DOHH2 (cell line): Measurements from ENCODE around the gene ZBTB16.

Experiments
- EZH2phosphoT487 ChIP-seq: fragments of 200-600 bp; sonication (generic); IDR thresholded peaks from 2 replicates; pipeline ENCODE4 v1.6.1; 2017; ENCODE audit warnings: borderline replicate concordance, mild to moderate bottlenecking, antibody characterized with exemption, low read length, moderate library complexity, mixed read lengths
- TF ChIP-seq, protein P1 (sequence below): fragments of 200-600 bp; sonication (generic); IDR thresholded peaks from one replicate; pipeline ENCODE4 v1.5.1; 2014; ENCODE audit warnings: antibody characterized with exemption, mild to moderate bottlenecking, low read depth, low read length; ENCODE audit not compliant: poor library complexity, severe bottlenecking

DNA sequence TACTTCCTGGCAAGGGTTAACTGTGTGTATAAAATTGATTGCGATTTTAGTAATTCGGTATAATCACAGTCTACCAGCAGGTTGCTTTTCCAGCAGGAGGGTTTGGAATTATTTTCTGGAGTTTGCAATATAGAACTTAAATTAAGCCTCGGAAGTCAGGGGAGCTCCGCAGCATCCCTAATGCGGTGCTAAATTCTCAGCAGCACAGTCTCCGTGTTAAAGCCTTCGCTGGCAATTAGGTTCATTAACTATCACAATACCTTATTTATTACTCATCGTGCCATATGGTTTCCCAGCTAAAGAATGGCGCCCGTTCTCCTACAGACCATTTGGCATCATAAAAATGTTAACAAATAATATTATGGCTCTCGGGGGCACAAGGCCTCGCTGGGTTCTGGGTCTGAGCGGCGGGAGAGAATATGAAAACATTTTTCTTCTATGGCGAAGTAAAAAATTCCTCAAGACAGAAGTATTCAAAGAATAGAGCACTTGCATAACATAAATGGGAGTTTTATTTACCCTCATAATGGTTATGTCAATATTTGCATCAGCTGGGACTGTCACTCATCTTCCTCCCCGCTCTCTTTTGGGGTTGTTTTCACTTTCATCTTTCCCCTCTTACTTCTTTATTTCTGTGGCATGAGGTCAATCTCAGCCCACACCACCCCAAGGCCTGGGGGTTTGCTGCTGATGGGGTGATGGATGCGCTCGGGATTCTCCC, 28.1 kb upstream of the ZBTB16 start:
- TF ChIP-seq, protein P1, sequence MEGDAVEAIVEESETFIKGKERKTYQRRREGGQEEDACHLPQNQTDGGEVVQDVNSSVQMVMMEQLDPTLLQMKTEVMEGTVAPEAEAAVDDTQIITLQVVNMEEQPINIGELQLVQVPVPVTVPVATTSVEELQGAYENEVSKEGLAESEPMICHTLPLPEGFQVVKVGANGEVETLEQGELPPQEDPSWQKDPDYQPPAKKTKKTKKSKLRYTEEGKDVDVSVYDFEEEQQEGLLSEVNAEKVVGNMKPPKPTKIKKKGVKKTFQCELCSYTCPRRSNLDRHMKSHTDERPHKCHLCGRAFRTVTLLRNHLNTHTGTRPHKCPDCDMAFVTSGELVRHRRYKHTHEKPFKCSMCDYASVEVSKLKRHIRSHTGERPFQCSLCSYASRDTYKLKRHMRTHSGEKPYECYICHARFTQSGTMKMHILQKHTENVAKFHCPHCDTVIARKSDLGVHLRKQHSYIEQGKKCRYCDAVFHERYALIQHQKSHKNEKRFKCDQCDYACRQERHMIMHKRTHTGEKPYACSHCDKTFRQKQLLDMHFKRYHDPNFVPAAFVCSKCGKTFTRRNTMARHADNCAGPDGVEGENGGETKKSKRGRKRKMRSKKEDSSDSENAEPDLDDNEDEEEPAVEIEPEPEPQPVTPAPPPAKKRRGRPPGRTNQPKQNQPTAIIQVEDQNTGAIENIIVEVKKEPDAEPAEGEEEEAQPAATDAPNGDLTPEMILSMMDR: no peak
- no peak for TF ChIP-seq EZH2phosphoT487
